KMS-11 (cell line): ENCODE data around the gene SAP30.

Experiments used
- H2AFZ ChIP-seq: fragments of 200-600 bp; sonication (generic); 2 replicates; pipeline ENCODE4 v1.6.1; 2016; ENCODE audit warnings: antibody characterized with exemption, mixed run types, low read depth
- H3K27ac ChIP-seq: fragments of 200-600 bp; sonication (generic); 2 replicates; pipeline ENCODE4 v1.6.1; 2016; ENCODE audit warnings: mild to moderate bottlenecking, mixed run types
- H3K27me3 ChIP-seq: fragments of 200-600 bp; sonication (generic); 2 replicates; pipeline ENCODE4 v1.6.1; 2017; ENCODE audit warnings: mild to moderate bottlenecking, low read depth, mixed run types, moderate library complexity; ENCODE audit not compliant: insufficient read depth
- H3K36me3 ChIP-seq: fragments of 200-600 bp; sonication (generic); 2 replicates; pipeline ENCODE4 v1.6.1; 2017; ENCODE audit warnings: mild to moderate bottlenecking, mixed run types; ENCODE audit not compliant: insufficient read depth
- H3K4me1 ChIP-seq: fragments of 200-600 bp; sonication (generic); 2 replicates; pipeline ENCODE4 v1.6.1; 2016; ENCODE audit warnings: mild to moderate bottlenecking, low read depth, mixed run types; ENCODE audit not compliant: poor library complexity, severe bottlenecking
- H3K4me2 ChIP-seq: fragments of 200-600 bp; sonication (generic); 2 replicates; pipeline ENCODE4 v1.7.0; 2016; ENCODE audit warnings: mild to moderate bottlenecking, mixed run types
- H3K4me3 ChIP-seq: fragments of 200-600 bp; sonication (generic); IDR thresholded peaks from 2 replicates; pipeline ENCODE4 v1.6.1; 2017; ENCODE audit warnings: low read depth, low read length, mixed read lengths; ENCODE audit not compliant: insufficient read depth
- H3K79me2 ChIP-seq: fragments of 200-600 bp; sonication (generic); 2 replicates; pipeline ENCODE4 v1.6.1; 2016; ENCODE audit warnings: low read depth, mixed run types; ENCODE audit not compliant: insufficient read depth
- H3K9ac ChIP-seq: fragments of 200-600 bp; sonication (generic); 2 replicates; pipeline ENCODE4 v1.6.1; 2016; ENCODE audit warnings: mild to moderate bottlenecking, mixed run types
- H4K20me1 ChIP-seq: fragments of 200-600 bp; sonication (generic); 2 replicates; pipeline ENCODE4 v1.6.1; 2016; ENCODE audit warnings: mild to moderate bottlenecking, mixed run types; ENCODE audit not compliant: insufficient read depth
- TF ChIP-seq, protein P1 (sequence below): fragments of 200-600 bp; sonication (generic); conservative IDR thresholded peaks from 2 replicates; pipeline ENCODE4 v1.6.1; 2017; ENCODE audit warnings: low read depth, mild to moderate bottlenecking, antibody characterized with exemption, low read length, moderate library complexity, mixed read lengths

The SAP30 gene

GRCh38 chr4:173334891-173335752, 35.6 kb upstream of the SAP30 start:
- H3K27me3 ChIP-seq, result no peaks in the 10 kb centered on the region
- H3K27ac ChIP-seq, result peak overlapping the region; percentile 97
- H3K4me3 ChIP-seq, result no peak overlapping the region
- TF ChIP-seq, protein P1, sequence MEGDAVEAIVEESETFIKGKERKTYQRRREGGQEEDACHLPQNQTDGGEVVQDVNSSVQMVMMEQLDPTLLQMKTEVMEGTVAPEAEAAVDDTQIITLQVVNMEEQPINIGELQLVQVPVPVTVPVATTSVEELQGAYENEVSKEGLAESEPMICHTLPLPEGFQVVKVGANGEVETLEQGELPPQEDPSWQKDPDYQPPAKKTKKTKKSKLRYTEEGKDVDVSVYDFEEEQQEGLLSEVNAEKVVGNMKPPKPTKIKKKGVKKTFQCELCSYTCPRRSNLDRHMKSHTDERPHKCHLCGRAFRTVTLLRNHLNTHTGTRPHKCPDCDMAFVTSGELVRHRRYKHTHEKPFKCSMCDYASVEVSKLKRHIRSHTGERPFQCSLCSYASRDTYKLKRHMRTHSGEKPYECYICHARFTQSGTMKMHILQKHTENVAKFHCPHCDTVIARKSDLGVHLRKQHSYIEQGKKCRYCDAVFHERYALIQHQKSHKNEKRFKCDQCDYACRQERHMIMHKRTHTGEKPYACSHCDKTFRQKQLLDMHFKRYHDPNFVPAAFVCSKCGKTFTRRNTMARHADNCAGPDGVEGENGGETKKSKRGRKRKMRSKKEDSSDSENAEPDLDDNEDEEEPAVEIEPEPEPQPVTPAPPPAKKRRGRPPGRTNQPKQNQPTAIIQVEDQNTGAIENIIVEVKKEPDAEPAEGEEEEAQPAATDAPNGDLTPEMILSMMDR, result no peak
- peak overlapping the region; percentile 100 for H3K9ac ChIP-seq
- H3K79me2 ChIP-seq, result peaks cover 52% of the 10 kb centered on the region
- peaks cover 18% of the 10 kb centered on the region for H3K36me3 ChIP-seq
- H4K20me1 ChIP-seq, result peaks cover 13% of the 10 kb centered on the region; the same call in 1 of the 2 replicates
- H2AFZ ChIP-seq, result peak overlapping the region; percentile 53
- H3K4me1 ChIP-seq, result peaks cover 51% of the 10 kb centered on the region
- H3K4me2 ChIP-seq, result peak overlapping the region; percentile 74

DNA sequence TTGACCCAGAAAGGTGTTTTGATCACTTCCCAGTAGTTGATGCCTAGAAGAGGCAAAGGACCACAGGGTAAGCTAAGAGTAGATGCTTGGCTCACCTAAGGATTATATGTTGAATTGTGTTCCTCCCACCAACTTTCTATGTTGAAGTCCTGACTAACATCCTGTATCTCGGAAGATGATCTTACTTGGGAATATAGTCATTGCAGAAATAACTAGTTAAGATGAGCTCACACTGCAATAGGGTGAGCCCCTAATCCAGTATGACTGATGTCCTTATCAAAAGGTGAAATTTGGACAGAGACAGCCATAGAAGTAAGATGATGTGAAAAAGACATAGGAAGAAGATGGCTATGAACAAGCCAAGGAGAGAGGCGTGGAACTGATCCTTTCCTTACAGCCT, 33.3 kb upstream of the SAP30 start:
- Histone ChIP-seq H2AFZ (no peak overlapping the region), H3K79me2 (peaks cover 34% of the 10 kb centered on the region), H3K4me1 (peaks cover 30% of the 10 kb centered on the region), H3K4me3 (no peak overlapping the region), H4K20me1 (peaks cover 5% of the 10 kb centered on the region; the same call in 1 of the 2 replicates), H3K36me3 (peaks cover 7% of the 10 kb centered on the region; the same call in 1 of the 2 replicates), H3K4me2 (no peak overlapping the region), H3K9ac (no peak overlapping the region), H3K27ac (no peak overlapping the region), H3K27me3 (no peaks in the 10 kb centered on the region)
- TF ChIP-seq, protein P1, result no peak

- Histone ChIP-seq H3K36me3 (no peaks in the 10 kb centered on the region), H3K9ac (no peak overlapping the region), H3K79me2 (no peaks in the 10 kb centered on the region), H3K4me1 (no peaks in the 10 kb centered on the region), H4K20me1 (no peaks in the 10 kb centered on the region), H3K27ac (no peak overlapping the region), H3K4me3 (no peak overlapping the region), H2AFZ (no peak overlapping the region), H3K27me3 (no peaks in the 10 kb centered on the region), H3K4me2 (no peak overlapping the region)
- TF ChIP-seq, protein P1, result no peak
Observed at GRCh38 chr4:173343832-173344397, 26.8 kb upstream of the SAP30 start.

DNA sequence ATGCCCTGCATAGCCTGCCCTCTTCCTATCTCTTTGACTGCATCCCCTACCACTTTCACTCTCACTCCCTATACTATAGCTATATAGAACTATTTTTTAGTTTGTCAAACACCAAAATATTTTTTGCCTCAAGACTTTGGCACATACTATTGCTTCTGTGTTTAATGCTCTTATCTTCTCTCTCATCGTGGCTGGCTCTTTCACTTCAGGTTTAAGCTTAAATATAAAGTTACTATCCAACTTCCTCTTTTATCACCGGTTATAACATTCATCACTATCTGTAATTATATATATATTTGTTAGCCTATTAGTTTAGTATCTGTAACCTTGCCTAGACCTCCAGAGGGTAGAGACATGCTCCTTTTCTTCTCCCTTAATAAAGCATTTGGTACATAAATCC, 25.1 kb upstream of the SAP30 start:
- H3K79me2 ChIP-seq, result no peaks in the 10 kb centered on the region
- no peak overlapping the region for H3K27ac ChIP-seq
- H3K36me3 ChIP-seq, result no peaks in the 10 kb centered on the region
- no peaks in the 10 kb centered on the region for H3K4me1 ChIP-seq
- no peak overlapping the region for H2AFZ ChIP-seq
- TF ChIP-seq, protein P1, result no peak
- no peak overlapping the region for H3K4me2 ChIP-seq
- no peak overlapping the region for H3K9ac ChIP-seq
- H4K20me1 ChIP-seq, result no peaks in the 10 kb centered on the region
- H3K27me3 ChIP-seq, result no peaks in the 10 kb centered on the region
- no peak overlapping the region for H3K4me3 ChIP-seq
